GM23338 (cell line): ENCODE results near the gene PKD2. TPM values are rescaled to one million over a fixed set of nuclear protein-coding genes. Genes with fewer than 3 reads are reported as not detected.

ENCODE experiments used
- ATAC-seq: fragments of 200-7000 bp; cut with Tn5 transposase; 3 replicates; pipeline ENCODE4 v1.9.1; 2020
- DNase-seq: peaks from one replicate; pipeline ENCODE4 v3.0.0-alpha.2; 2015; ENCODE audit warnings: low spot score
- H2AFZ ChIP-seq: fragments of 200-600 bp; sonication (generic); 2 replicates; pipeline ENCODE4 v1.8.0; 2016; ENCODE audit warnings: antibody characterized with exemption, mild to moderate bottlenecking, moderate library complexity
- H3F3A ChIP-seq: fragments of 200-600 bp; sonication (generic); replicated peaks from 2 replicates; pipeline ENCODE4 v1.8.0; 2017; ENCODE audit warnings: antibody characterized with exemption, mixed run types, low read depth
- H3K27ac ChIP-seq: fragments of 200-600 bp; sonication (generic); 2 replicates; pipeline ENCODE4 v1.6.1; 2016; ENCODE audit warnings: low read depth
- H3K27me3 ChIP-seq: fragments of 200-600 bp; sonication (generic); 2 replicates; pipeline ENCODE4 v1.8.0; 2016; ENCODE audit warnings: mild to moderate bottlenecking, mixed run types, moderate library complexity; ENCODE audit not compliant: insufficient read depth
- H3K36me3 ChIP-seq: fragments of 200-600 bp; sonication (generic); 2 replicates; pipeline ENCODE4 v1.8.0; 2016; ENCODE audit warnings: mild to moderate bottlenecking; ENCODE audit not compliant: insufficient read depth
- H3K4me1 ChIP-seq: fragments of 200-600 bp; sonication (generic); 2 replicates; pipeline ENCODE4 v1.8.0; 2016; ENCODE audit warnings: mild to moderate bottlenecking, moderate library complexity; ENCODE audit not compliant: insufficient read depth
- H3K4me2 ChIP-seq: fragments of 200-600 bp; sonication (generic); 2 replicates; pipeline ENCODE4 v1.7.1; 2017; ENCODE audit warnings: mixed run types
- H3K4me3 ChIP-seq: fragments of 200-600 bp; sonication (generic); 2 replicates; pipeline ENCODE4 v1.6.1; 2016; ENCODE audit warnings: mixed run types
- H3K79me2 ChIP-seq: fragments of 200-600 bp; sonication (generic); replicated peaks from 2 replicates; pipeline ENCODE4 v1.8.0; 2017; ENCODE audit warnings: mild to moderate bottlenecking; ENCODE audit not compliant: insufficient read depth
- H3K9me2 ChIP-seq: fragments of 200-600 bp; sonication (generic); 2 replicates; pipeline ENCODE4 v1.8.0; 2017; ENCODE audit not compliant: insufficient read depth
- H4K20me1 ChIP-seq: fragments of 200-600 bp; sonication (generic); replicated peaks from 2 replicates; pipeline ENCODE4 v1.8.0; 2017; ENCODE audit warnings: mild to moderate bottlenecking; ENCODE audit not compliant: insufficient read depth
- H3K27ac Mint-ChIP-seq: 2 replicates; pipeline ENCODE4 v1.8.0; 2020; ENCODE audit warnings: inconsistent platforms, mild to moderate bottlenecking, moderate library complexity, mixed read lengths
- H3K27me3 Mint-ChIP-seq: 3 replicates; pipeline ENCODE4 v1.8.0; 2022; ENCODE audit warnings: low read depth, mild to moderate bottlenecking, moderate library complexity, mixed read lengths, inconsistent platforms; ENCODE audit not compliant: insufficient read depth, poor library complexity
- H3K36me3 Mint-ChIP-seq: 3 replicates; pipeline ENCODE4 v1.8.0; 2021; ENCODE audit warnings: low read depth, mild to moderate bottlenecking, inconsistent platforms, moderate library complexity, mixed read lengths
- H3K4me1 Mint-ChIP-seq: 3 replicates; pipeline ENCODE4 v1.8.0; 2020; ENCODE audit warnings: mild to moderate bottlenecking, inconsistent platforms, mixed read lengths
- H3K4me3 Mint-ChIP-seq: 3 replicates; pipeline ENCODE4 v1.8.0; 2021; ENCODE audit warnings: moderate library complexity, mild to moderate bottlenecking, inconsistent platforms, mixed read lengths
- H3K9me3 Mint-ChIP-seq: 3 replicates; pipeline ENCODE4 v1.8.0; 2020; ENCODE audit warnings: moderate library complexity, mild to moderate bottlenecking, inconsistent platforms, mixed read lengths
- EZH2 ChIP-seq: fragments of 200-600 bp; sonication (generic); IDR thresholded peaks from one replicate; pipeline ENCODE4 v1.8.0; 2017; ENCODE audit warnings: antibody characterized with exemption, mild to moderate bottlenecking, low read depth; ENCODE audit not compliant: unreplicated experiment
- NANOG ChIP-seq: IDR thresholded peaks from 2 replicates; pipeline ENCODE4 v1.6.1; 2016; ENCODE audit warnings: antibody characterized with exemption, borderline replicate concordance
- ZNF331 ChIP-seq: fragments of 250-450 bp; sonication (Bioruptor Pico); IDR thresholded peaks from 2 replicates; pipeline ENCODE4 v1.5.0; 2020; ENCODE audit warnings: low read depth, mild to moderate bottlenecking, moderate library complexity
- ZNF462 ChIP-seq: fragments of 250-450 bp; sonication (Bioruptor Pico); IDR thresholded peaks from 2 replicates; pipeline ENCODE4 v1.5.0; 2020; ENCODE audit warnings: mild to moderate bottlenecking, moderate library complexity
- polyA plus RNA-seq: library from polyadenylated mRNA; unstranded; fragments of >200 nt; fragmentation: Nextera tagmentation; extraction: Ambion mirVana; gene quantifications from 2 replicates; pipeline ENCODE4 v1.2.1, GENCODE V29; 2016
- total RNA-seq: library from RNA; depleted of rRNA; stranded (reverse); fragments of >200 nt; shearing (Covaris generic); gene quantifications from 2 replicates; pipeline ENCODE4 v1.2.3, GENCODE V29; 2014
- TF ChIP-seq, protein P1 (sequence below): IDR thresholded peaks from one replicate; pipeline ENCODE4 v1.6.1; 2018; ENCODE audit warnings: antibody characterized with exemption; ENCODE audit not compliant: unreplicated experiment
- TF ChIP-seq, protein P2 (sequence below): IDR thresholded peaks from 2 replicates; pipeline ENCODE4 v1.6.1; 2016; ENCODE audit warnings: antibody characterized with exemption

PKD2 gene
- total and polyA plus RNA-seq, 2 experiments from 2014 or later = 17.9 to 45.3 TPM

DNA sequence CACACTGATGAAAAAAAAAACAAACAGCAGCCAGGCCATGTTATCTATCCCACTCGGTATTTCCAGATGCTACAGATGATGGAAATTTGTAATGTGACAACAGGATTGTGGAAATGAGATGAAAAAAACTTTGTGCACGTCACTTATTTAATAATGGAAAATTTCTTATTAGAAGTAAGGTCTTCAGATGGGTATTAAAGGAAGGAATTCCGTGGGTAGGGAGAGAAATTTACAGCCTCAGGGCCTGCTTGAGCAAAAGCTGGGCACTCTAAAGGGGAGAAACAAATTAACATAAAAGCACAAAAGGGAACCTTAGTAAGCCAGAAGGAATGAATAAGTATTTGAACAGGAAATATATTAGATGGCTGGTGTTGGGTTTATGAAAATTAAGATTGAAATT, 4.2 kb upstream of the PKD2 start:
- peaks cover 14% of the 10 kb centered on the region for H3K4me1 Mint-ChIP-seq
- TF ChIP-seq ZNF462 (CRISPR knock-in tag) (no peak), NANOG (no peak), EZH2 (no peak), ZNF331 (no peak)
- TF ChIP-seq, protein P1, sequence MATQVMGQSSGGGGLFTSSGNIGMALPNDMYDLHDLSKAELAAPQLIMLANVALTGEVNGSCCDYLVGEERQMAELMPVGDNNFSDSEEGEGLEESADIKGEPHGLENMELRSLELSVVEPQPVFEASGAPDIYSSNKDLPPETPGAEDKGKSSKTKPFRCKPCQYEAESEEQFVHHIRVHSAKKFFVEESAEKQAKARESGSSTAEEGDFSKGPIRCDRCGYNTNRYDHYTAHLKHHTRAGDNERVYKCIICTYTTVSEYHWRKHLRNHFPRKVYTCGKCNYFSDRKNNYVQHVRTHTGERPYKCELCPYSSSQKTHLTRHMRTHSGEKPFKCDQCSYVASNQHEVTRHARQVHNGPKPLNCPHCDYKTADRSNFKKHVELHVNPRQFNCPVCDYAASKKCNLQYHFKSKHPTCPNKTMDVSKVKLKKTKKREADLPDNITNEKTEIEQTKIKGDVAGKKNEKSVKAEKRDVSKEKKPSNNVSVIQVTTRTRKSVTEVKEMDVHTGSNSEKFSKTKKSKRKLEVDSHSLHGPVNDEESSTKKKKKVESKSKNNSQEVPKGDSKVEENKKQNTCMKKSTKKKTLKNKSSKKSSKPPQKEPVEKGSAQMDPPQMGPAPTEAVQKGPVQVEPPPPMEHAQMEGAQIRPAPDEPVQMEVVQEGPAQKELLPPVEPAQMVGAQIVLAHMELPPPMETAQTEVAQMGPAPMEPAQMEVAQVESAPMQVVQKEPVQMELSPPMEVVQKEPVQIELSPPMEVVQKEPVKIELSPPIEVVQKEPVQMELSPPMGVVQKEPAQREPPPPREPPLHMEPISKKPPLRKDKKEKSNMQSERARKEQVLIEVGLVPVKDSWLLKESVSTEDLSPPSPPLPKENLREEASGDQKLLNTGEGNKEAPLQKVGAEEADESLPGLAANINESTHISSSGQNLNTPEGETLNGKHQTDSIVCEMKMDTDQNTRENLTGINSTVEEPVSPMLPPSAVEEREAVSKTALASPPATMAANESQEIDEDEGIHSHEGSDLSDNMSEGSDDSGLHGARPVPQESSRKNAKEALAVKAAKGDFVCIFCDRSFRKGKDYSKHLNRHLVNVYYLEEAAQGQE = no peak
- TF ChIP-seq, protein P2, sequence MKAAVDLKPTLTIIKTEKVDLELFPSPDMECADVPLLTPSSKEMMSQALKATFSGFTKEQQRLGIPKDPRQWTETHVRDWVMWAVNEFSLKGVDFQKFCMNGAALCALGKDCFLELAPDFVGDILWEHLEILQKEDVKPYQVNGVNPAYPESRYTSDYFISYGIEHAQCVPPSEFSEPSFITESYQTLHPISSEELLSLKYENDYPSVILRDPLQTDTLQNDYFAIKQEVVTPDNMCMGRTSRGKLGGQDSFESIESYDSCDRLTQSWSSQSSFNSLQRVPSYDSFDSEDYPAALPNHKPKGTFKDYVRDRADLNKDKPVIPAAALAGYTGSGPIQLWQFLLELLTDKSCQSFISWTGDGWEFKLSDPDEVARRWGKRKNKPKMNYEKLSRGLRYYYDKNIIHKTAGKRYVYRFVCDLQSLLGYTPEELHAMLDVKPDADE = no peak
- H2AFZ ChIP-seq = no peak overlapping the region

More for the DNA sequence above, 4.2 kb upstream of the PKD2 start:
- no peak for ATAC-seq
- no peaks in the 10 kb centered on the region for H3K9me2 ChIP-seq
- H3F3A ChIP-seq = no peaks in the 10 kb centered on the region
- peaks cover 3% of the 10 kb centered on the region for H3K79me2 ChIP-seq
- H3K27me3 ChIP-seq = peaks cover 21% of the 10 kb centered on the region
- H3K4me2 ChIP-seq = no peak overlapping the region
- no peak overlapping the region for H3K27ac ChIP-seq
- peaks cover 9% of the 10 kb centered on the region; the same call in 1 of the 2 replicates for H3K4me1 ChIP-seq
- H4K20me1 ChIP-seq = no peaks in the 10 kb centered on the region
- Mint-ChIP-seq H3K27me3 (peaks cover 16% of the 10 kb centered on the region), H3K4me3 (no peak overlapping the region), H3K27ac (no peak overlapping the region), H3K9me3 (no peaks in the 10 kb centered on the region), H3K36me3 (no peaks in the 10 kb centered on the region; the same call in 2 of the 3 replicates)
- DNase-seq = no peak
- H3K36me3 ChIP-seq = no peaks in the 10 kb centered on the region
- no peak overlapping the region for H3K4me3 ChIP-seq
